HG03521 (cell line): ENCODE results near the gene EIF4G2.
"Not testable (repeated sequence)": the region's sequence is repeated elsewhere in the genome, so short reads cannot be mapped to it uniquely, and the experiment has no call there.

Experiments
- ATAC-seq: cut with Tn5 transposase; IDR thresholded peaks from one replicate; pipeline ENCODE4 v1.9.1; 2021; ENCODE audit warnings: mild to moderate bottlenecking, moderate library complexity; ENCODE audit not compliant: unreplicated experiment

EIF4G2 gene

GRCh38 chr11:10808553-10809372 lies at the start of gene EIF4G2:
Gene EIF4G2, minus strand, starts transcription at chr11:10808926.
- ATAC-seq: peak; percentile 89

- ATAC-seq: peak; percentile 91
Measured at GRCh38 chr11:10857709-10858438, 49.1 kb upstream of the EIF4G2 start, which contains the start of gene ZBED5. Gene ZBED5, minus strand, starts transcription at chr11:10858053. Its CDS starts 3,108 bp downstream, at chr11:10854945.

GRCh38 chr11:10857459-10857708 lies 48.7 kb upstream of the EIF4G2 start:
- peak; percentile 6 for ATAC-seq

GRCh38 chr11:10856689-10857458 lies 48.1 kb upstream of the EIF4G2 start:
- ATAC-seq: peak; percentile 2

- ATAC-seq: no peak
Measured at GRCh38 chr11:10855295-10855694, 46.6 kb upstream of the EIF4G2 start.

GRCh38 chr11:10847960-10848860 lies 39.5 kb upstream of the EIF4G2 start:
- ATAC-seq: no peak

- no peak for ATAC-seq
Measured at GRCh38 chr11:10846660-10847059, 37.9 kb upstream of the EIF4G2 start.

- ATAC-seq: no peak
Measured at GRCh38 chr11:10845589-10845988, 36.9 kb upstream of the EIF4G2 start.

- ATAC-seq: no peak
Measured at GRCh38 chr11:10844796-10845195, 36.1 kb upstream of the EIF4G2 start.

- no peak for ATAC-seq
Measured at GRCh38 chr11:10844356-10844755, 35.6 kb upstream of the EIF4G2 start.

GRCh38 chr11:10838881-10839280 lies 30.2 kb upstream of the EIF4G2 start:
- no peak for ATAC-seq

GRCh38 chr11:10838083-10838482 lies 29.4 kb upstream of the EIF4G2 start:
- ATAC-seq: no peak

GRCh38 chr11:10836884-10837283 lies 28.2 kb upstream of the EIF4G2 start:
- ATAC-seq: not testable (repeated sequence)

- no peak for ATAC-seq
Measured at GRCh38 chr11:10829139-10829538, 20.4 kb upstream of the EIF4G2 start.

GRCh38 chr11:10828402-10828801 lies 19.7 kb upstream of the EIF4G2 start:
- no peak for ATAC-seq

- ATAC-seq: peak; percentile 67
Measured at GRCh38 chr11:10824888-10825287, 16.2 kb upstream of the EIF4G2 start.

- ATAC-seq: no peak
Measured at GRCh38 chr11:10823152-10823579, 14.4 kb upstream of the EIF4G2 start.

GRCh38 chr11:10822491-10822890 lies 13.8 kb upstream of the EIF4G2 start:
- not testable (repeated sequence) for ATAC-seq

GRCh38 chr11:10818594-10818993 lies 9.9 kb upstream of the EIF4G2 start:
- ATAC-seq: no peak

GRCh38 chr11:10813945-10814344 lies 5.2 kb upstream of the EIF4G2 start:
- ATAC-seq: no peak
